Peyer's patch (tissue), 4 donors: ENCODE data around the gene BTN1A1.

Experiments
- CTCF ChIP-seq, 6 experiments: fragments of 450-650 bp in 4 of 6; fragments of 200-600 bp in 2 of 6; sonication (generic) in 1 of 6; IDR thresholded peaks; one replicate each; pipeline ENCODE4 v1.5.1; 2017 to 2019; ENCODE audit warnings: antibody characterized with exemption in 6 of 6, mild to moderate bottlenecking in 3 of 6, moderate library complexity in 1 of 6
- POLR2A ChIP-seq, 2 donors: fragments of 450-650 bp; IDR thresholded peaks; one replicate each; pipeline ENCODE4 v1.5.1; 2017; ENCODE audit warnings: antibody characterized with exemption in 2 of 2, mild to moderate bottlenecking in 2 of 2, moderate library complexity in 2 of 2

- no peak for TF ChIP-seq CTCF (IDR thresholded peaks at IDR 0.05)
- no peak for TF ChIP-seq POLR2A (IDR thresholded peaks at IDR 0.05)
These were observed 47.4 kb upstream of the BTN1A1 start for GRCh38 chr6:26452631-26453235.
